Suprapubic skin (tissue), 4 donors: ENCODE results near the gene FSCN2. TPM values are rescaled to one million over a fixed set of nuclear protein-coding genes. Genes with fewer than 3 reads are reported as not detected.

Source experiments
- DNase-seq, 2 donors: peaks; one replicate each; pipeline ENCODE4 v3.0.0-alpha.2; 2019; ENCODE audit warnings: low spot score in 2 of 2
- H3K27ac ChIP-seq: fragments of 200-600 bp; sonication (generic); one replicate; pipeline ENCODE4 v1.5.1; 2019
- H3K27me3 ChIP-seq: fragments of 200-600 bp; sonication (generic); one replicate; pipeline ENCODE4 v1.5.1; 2019
- H3K36me3 ChIP-seq: fragments of 200-600 bp; sonication (generic); one replicate; pipeline ENCODE4 v1.5.1; 2019
- H3K4me1 ChIP-seq: fragments of 200-600 bp; sonication (generic); one replicate; pipeline ENCODE4 v1.5.1; 2019
- H3K4me3 ChIP-seq: fragments of 200-600 bp; sonication (generic); one replicate; pipeline ENCODE4 v1.5.1; 2019; ENCODE audit warnings: mild to moderate bottlenecking
- H3K9me3 ChIP-seq: fragments of 200-600 bp; sonication (generic); one replicate; pipeline ENCODE4 v1.5.1; 2019
- EP300 ChIP-seq: sonication (generic); formaldehyde crosslinking; IDR thresholded peaks from one replicate; pipeline ENCODE4 v1.6.1; 2017; ENCODE audit warnings: antibody characterized with exemption
- POLR2A ChIP-seq, 2 donors: fragments of 450-650 bp; IDR thresholded peaks; one replicate each; pipeline ENCODE4 v1.6.1; 2017; ENCODE audit warnings: antibody characterized with exemption in 2 of 2, mild to moderate bottlenecking in 2 of 2, moderate library complexity in 2 of 2
- POLR2AphosphoS5 ChIP-seq, 3 donors: sonication (generic); formaldehyde crosslinking; IDR thresholded peaks; one replicate each; pipeline ENCODE4 v1.6.1; 2017; ENCODE audit warnings: antibody characterized with exemption in 3 of 3
- WGBS: methylation state at CpG from one replicate; pipeline ENCODE4 v1.1.5; 2018; 5-methylcytosine and 5-hydroxymethylcytosine counted together
- total RNA-seq, 4 donors: library from RNA; depleted of rRNA; stranded (reverse); fragments of >200 nt; gene quantifications; one replicate each; pipeline ENCODE4 v1.1.0, GENCODE V29; 2016
- TF ChIP-seq, protein P1 (sequence below), 2 donors: fragments of 200-600 bp in 1 of 2; fragments of 450-650 bp in 1 of 2; sonication (generic) in 1 of 2; IDR thresholded peaks; one replicate each; pipeline ENCODE4 v1.5.1; 2016 to 2019; ENCODE audit warnings: antibody characterized with exemption in 2 of 2, mild to moderate bottlenecking in 1 of 2, moderate library complexity in 1 of 2

Gene FSCN2
- total RNA-seq, 4 donors from 2014 or later = 0.52 to 4.7 (median 3.3) TPM

DNA sequence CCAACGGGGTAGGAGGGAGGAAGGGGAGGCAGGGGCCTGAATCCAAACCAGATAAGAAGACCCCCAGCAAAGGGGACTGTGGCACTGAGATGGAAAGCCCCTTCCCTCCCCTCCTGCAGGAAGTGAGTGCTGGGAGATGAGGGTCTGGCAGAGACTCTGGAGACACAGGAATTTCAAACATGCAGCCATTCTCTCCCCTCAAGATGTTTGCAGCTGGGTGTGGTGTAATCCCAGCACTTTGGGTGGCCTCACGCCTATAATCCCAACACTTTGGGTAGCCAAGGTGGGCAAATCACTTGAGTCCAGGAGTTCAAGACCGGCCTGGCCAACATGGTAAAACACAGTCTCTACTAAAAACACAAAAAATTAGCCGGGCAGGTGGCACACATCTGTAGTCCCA, 57.9 kb downstream of the FSCN2 start:
- 93% methylated on average over 4 of the region's 4 CpGs for WGBS
- DNase-seq = no peak

More for the DNA sequence above, 57.9 kb downstream of the FSCN2 start:
- Histone ChIP-seq H3K4me3 (no peak overlapping the region), H3K27me3 (no peaks in the 10 kb centered on the region), H3K27ac (no peak overlapping the region), H3K36me3 (peaks cover 90% of the 10 kb centered on the region), H3K4me1 (no peaks in the 10 kb centered on the region), H3K9me3 (no peaks in the 10 kb centered on the region)
- TF ChIP-seq EP300 (no peak), POLR2AphosphoS5 (IDR thresholded peaks at IDR 0.05) (no peak), POLR2A (IDR thresholded peaks at IDR 0.05) (no peak)
- TF ChIP-seq, protein P1, sequence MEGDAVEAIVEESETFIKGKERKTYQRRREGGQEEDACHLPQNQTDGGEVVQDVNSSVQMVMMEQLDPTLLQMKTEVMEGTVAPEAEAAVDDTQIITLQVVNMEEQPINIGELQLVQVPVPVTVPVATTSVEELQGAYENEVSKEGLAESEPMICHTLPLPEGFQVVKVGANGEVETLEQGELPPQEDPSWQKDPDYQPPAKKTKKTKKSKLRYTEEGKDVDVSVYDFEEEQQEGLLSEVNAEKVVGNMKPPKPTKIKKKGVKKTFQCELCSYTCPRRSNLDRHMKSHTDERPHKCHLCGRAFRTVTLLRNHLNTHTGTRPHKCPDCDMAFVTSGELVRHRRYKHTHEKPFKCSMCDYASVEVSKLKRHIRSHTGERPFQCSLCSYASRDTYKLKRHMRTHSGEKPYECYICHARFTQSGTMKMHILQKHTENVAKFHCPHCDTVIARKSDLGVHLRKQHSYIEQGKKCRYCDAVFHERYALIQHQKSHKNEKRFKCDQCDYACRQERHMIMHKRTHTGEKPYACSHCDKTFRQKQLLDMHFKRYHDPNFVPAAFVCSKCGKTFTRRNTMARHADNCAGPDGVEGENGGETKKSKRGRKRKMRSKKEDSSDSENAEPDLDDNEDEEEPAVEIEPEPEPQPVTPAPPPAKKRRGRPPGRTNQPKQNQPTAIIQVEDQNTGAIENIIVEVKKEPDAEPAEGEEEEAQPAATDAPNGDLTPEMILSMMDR (IDR thresholded peaks at IDR 0.05) = no peak

Other genes with a start within 250 kb of the FSCN2 start
- gene SLC38A10, start 233.1 kb upstream of the FSCN2 start, total RNA-seq = 10 to 100 TPM; 48.5 to 84.9 (median 69.4) TPM
- 10 to 100 TPM in 2 of 4 donors, 1 to 10 TPM in 2; 4.5 to 19.3 (median 12.2) TPM for gene BAHCC1, start 132.9 kb upstream of the FSCN2 start, total RNA-seq
- 1,000 to 10,000 TPM; 2,659 to 6,485 (median 4,163) TPM for gene ACTG1, start 15.6 kb upstream of the FSCN2 start, total RNA-seq
- 10 to 100 TPM; 33.0 to 44.2 (median 37.7) TPM for gene FAAP100, start 24.0 kb downstream of the FSCN2 start, total RNA-seq
- 100 to 1,000 TPM in 1 of 4 donors, 10 to 100 TPM in 3; 77.1 to 115 (median 91.7) TPM for gene NPLOC4, start 108.7 kb downstream of the FSCN2 start, total RNA-seq
- 1 to 10 TPM in 3 of 4 donors, under 1 TPM in 1; 0.99 to 9.2 (median 2.5) TPM for gene TSPAN10, start 108.8 kb downstream of the FSCN2 start, total RNA-seq
- under 1 TPM in 1 of 4 donors, not detected in 3; 0.53 TPM for gene PDE6G, start 128.2 kb downstream of the FSCN2 start, total RNA-seq
- gene OXLD1, start 138.2 kb downstream of the FSCN2 start, total RNA-seq = 10 to 100 TPM; 39.6 to 68.1 (median 47.6) TPM
- gene CCDC137, start 138.4 kb downstream of the FSCN2 start, total RNA-seq = 10 to 100 TPM; 14.9 to 29.8 (median 24.5) TPM
- gene ARL16, start 155.4 kb downstream of the FSCN2 start, total RNA-seq = 10 to 100 TPM; 20.2 to 39.4 (median 36.2) TPM
- 100 to 1,000 TPM in 3 of 4 donors, 10 to 100 TPM in 1; 91.0 to 181 (median 107) TPM for gene HGS, start 155.6 kb downstream of the FSCN2 start, total RNA-seq
- gene MRPL12, start 175.0 kb downstream of the FSCN2 start, total RNA-seq = 10 to 100 TPM; 27.6 to 65.7 (median 52.1) TPM
- gene SLC25A10, start 183.9 kb downstream of the FSCN2 start, total RNA-seq = 10 to 100 TPM; 14.1 to 32.0 (median 16.9) TPM